Spleen (tissue), 7 donors: ENCODE results near the gene PDE6H.

ENCODE experiments used
- CTCF ChIP-seq, 11 experiments: fragments of 200-600 bp in 7 of 11; fragments of 450-650 bp in 4 of 11; sonication (generic) in 4 of 11; IDR thresholded peaks in 8 of 11; conservative IDR thresholded peaks in 3 of 11; 1 replicate in 7 of 11; 2 replicates in 4 of 11; pipeline versions ENCODE4 v1.4.0 to v1.8.0; 2016 to 2021; ENCODE audit warnings: antibody characterized with exemption in 11 of 11, inconsistent platforms in 4 of 11, mild to moderate bottlenecking in 1 of 11
- POLR2A ChIP-seq, 3 donors: fragments of 450-650 bp; IDR thresholded peaks; one replicate each; pipeline ENCODE4 v1.5.1; 2017; ENCODE audit warnings: antibody characterized with exemption in 3 of 3, mild to moderate bottlenecking in 1 of 3
- POLR2AphosphoS5 ChIP-seq, 3 donors: sonication (generic); formaldehyde crosslinking; IDR thresholded peaks; one replicate each; pipeline ENCODE4 v1.5.1; 2017; ENCODE audit warnings: antibody characterized with exemption in 3 of 3
- donor health status: DM: no; HTN: no; CAD: no; lungs with moderate emphysema.
- donor health status: DM: no; HTN: no; CAD: no.
- donor health status: DM: no; HTN: no; CAD: no.

GRCh38 chr12:14970473-14970872 is 2.4 kb upstream of the PDE6H start:
- TF ChIP-seq CTCF (IDR thresholded peaks at IDR 0.05 in 8 of 11, conservative IDR thresholded peaks at IDR 0.05 in 3 of 11) (no peak), POLR2A (IDR thresholded peaks at IDR 0.05) (no peak), POLR2AphosphoS5 (IDR thresholded peaks at IDR 0.05) (no peak)
